ENCODE data around the gene NDFIP2. TPM values are rescaled to one million over a fixed set of nuclear protein-coding genes. Genes with fewer than 3 reads are reported as not detected.

The NDFIP2 gene
- total RNA-seq, 1 experiment from 2014 or later: 48.4 TPM

GRCh38 chr13:79445968-79446645 lies 34.8 kb upstream of the NDFIP2 start:
- Histone ChIP-seq H3K4me1 (replicated peaks; ENCODE audit: insufficient read depth) (peaks cover 15% of the 10 kb centered on the region), H3K36me3 (ENCODE audit: low read depth) (no peaks in the 10 kb centered on the region), H3K27me3 (ENCODE audit: insufficient read depth, low read depth) (no peaks in the 10 kb centered on the region), H3K27ac (no peak overlapping the region), H3K4me2 (no peak overlapping the region), H4K20me1 (ENCODE audit: insufficient read depth) (no peaks in the 10 kb centered on the region), H3K79me2 (ENCODE audit: low read depth) (no peaks in the 10 kb centered on the region), H3F3A (ENCODE audit: insufficient read depth, low read depth) (peaks cover 8% of the 10 kb centered on the region), H3K4me3 (no peak overlapping the region), H3K9me3 (ENCODE audit: insufficient read depth, low read depth) (no peaks in the 10 kb centered on the region), H3K9me2 (ENCODE audit: insufficient read depth) (no peaks in the 10 kb centered on the region), H2AFZ (no peak overlapping the region)
- no peak for TF ChIP-seq CTCF (conservative IDR thresholded peaks at IDR 0.05)
- no peak for TF ChIP-seq EZH2 (IDR thresholded peaks at IDR 0.05; ENCODE audit: low read depth)
- intact Hi-C loops (cut with micrococcal nuclease; ENCODE audit: unreplicated experiment): no loop called here
- ChIA-PET POLR2A (ENCODE audit: unreplicated experiment) (no interaction called here), CTCF (interaction anchor here (0.6 to 0.7 kb wide), 2 partner anchors 22 to 42 kb away, joined by 3 to 5 read pairs; no protein-coding TSS in a partner anchor)
- DNase-seq: no peak
- no TSS peak for BruUV-seq (replicated peaks)

GRCh38 chr13:79447141-79447540 lies 33.8 kb upstream of the NDFIP2 start:
- no peaks in the 10 kb centered on the region for H3K27me3 ChIP-seq (ENCODE audit: insufficient read depth, low read depth)
- H3K9me3 ChIP-seq (ENCODE audit: insufficient read depth, low read depth): no peaks in the 10 kb centered on the region
- no peaks in the 10 kb centered on the region for H3K79me2 ChIP-seq (ENCODE audit: low read depth)
- H3K4me3 ChIP-seq: no peak overlapping the region
- no peak overlapping the region for H2AFZ ChIP-seq
- ChIA-PET POLR2A (ENCODE audit: unreplicated experiment) (no interaction called here), CTCF (no interaction called here)
- TF ChIP-seq EZH2 (IDR thresholded peaks at IDR 0.05; ENCODE audit: low read depth) (no peak), CTCF (conservative IDR thresholded peaks at IDR 0.05) (no peak)
- H3K4me2 ChIP-seq: no peak overlapping the region
- no peaks in the 10 kb centered on the region for H4K20me1 ChIP-seq (ENCODE audit: insufficient read depth)
- no peaks in the 10 kb centered on the region for H3K36me3 ChIP-seq (ENCODE audit: low read depth)
- H3F3A ChIP-seq (ENCODE audit: insufficient read depth, low read depth): peaks cover 5% of the 10 kb centered on the region
- peaks cover 13% of the 10 kb centered on the region for H3K4me1 ChIP-seq (replicated peaks; ENCODE audit: insufficient read depth)
- intact Hi-C loops (cut with micrococcal nuclease; ENCODE audit: unreplicated experiment): no loop called here
- DNase-seq: no peak
- H3K27ac ChIP-seq: no peak overlapping the region
- no TSS peak for BruUV-seq (replicated peaks)
- no peaks in the 10 kb centered on the region for H3K9me2 ChIP-seq (ENCODE audit: insufficient read depth)

- peaks cover 9% of the 10 kb centered on the region; the same call in 1 of the 2 replicates for H3K4me1 ChIP-seq (replicated peaks; ENCODE audit: insufficient read depth)
- intact Hi-C loops (cut with micrococcal nuclease; ENCODE audit: unreplicated experiment): no loop called here
- TF ChIP-seq EZH2 (IDR thresholded peaks at IDR 0.05; ENCODE audit: low read depth): no peak
- no peak for TF ChIP-seq CTCF (conservative IDR thresholded peaks at IDR 0.05)
- H4K20me1 ChIP-seq (ENCODE audit: insufficient read depth): no peaks in the 10 kb centered on the region
- no peaks in the 10 kb centered on the region for H3K79me2 ChIP-seq (ENCODE audit: low read depth)
- H3F3A ChIP-seq (ENCODE audit: insufficient read depth, low read depth): no peaks in the 10 kb centered on the region
- no peak overlapping the region for H3K27ac ChIP-seq
- no TSS peak for BruUV-seq (replicated peaks)
- ChIA-PET POLR2A (ENCODE audit: unreplicated experiment) (no interaction called here), CTCF (no interaction called here)
- no peaks in the 10 kb centered on the region for H3K9me3 ChIP-seq (ENCODE audit: insufficient read depth, low read depth)
- DNase-seq: no peak
- H3K4me3 ChIP-seq: no peak overlapping the region
- no peaks in the 10 kb centered on the region for H3K9me2 ChIP-seq (ENCODE audit: insufficient read depth)
- no peak overlapping the region for H2AFZ ChIP-seq
- no peaks in the 10 kb centered on the region for H3K36me3 ChIP-seq (ENCODE audit: low read depth)
- H3K4me2 ChIP-seq: no peak overlapping the region
- H3K27me3 ChIP-seq (ENCODE audit: insufficient read depth, low read depth): no peaks in the 10 kb centered on the region
Measured at GRCh38 chr13:79447741-79448140, 33.2 kb upstream of the NDFIP2 start.
